Stimulated activated CD4-positive, alpha-beta T cell treated with anti-CD3 and anti-CD28 coated beads, Interleukin-4, amount 100 ng/mL, for 24 hours (primary cell): ENCODE measurements around the gene PXT1.

Experiments used
- DNase-seq: peaks from one replicate; pipeline ENCODE4 v3.0.0-alpha.2; 2020

The PXT1 gene

GRCh38 chr6:36343109-36343680, 99.5 kb downstream of the PXT1 start:
- no peak for DNase-seq

GRCh38 chr6:36340618-36341454, 101.8 kb downstream of the PXT1 start:
- peak; percentile 77 for DNase-seq
